PC-9 (cell line): ENCODE measurements around the gene SRGN. TPM values are rescaled to one million over a fixed set of nuclear protein-coding genes. Genes with fewer than 3 reads are reported as not detected.

Experiments
- BruUV-seq: library from RNA; stranded (reverse); fragments of 400-500 nt; replicated peaks from 2 replicates; lab custom pipeline; 2021; lab: Mats Ljungman, UMichigan
- CTCF ChIA-PET: fragments of 300-600 bp; sonication (Branson Sonifier 250); formaldehyde crosslinking; loops from one replicate; lab custom pipeline; 2022; ENCODE audit warnings: antibody characterized with exemption; lab: Charles Lee
- POLR2A ChIA-PET: fragments of 300-600 bp; sonication (Branson Sonifier 250); formaldehyde crosslinking; loops from one replicate; lab custom pipeline; 2022; ENCODE audit warnings: antibody characterized with exemption; ENCODE audit not compliant: unreplicated experiment; lab: Charles Lee
- DNase-seq, 2 experiments: peaks; one replicate each; pipeline versions ENCODE4 v3.0.0 to v3.0.0-alpha.2; 2015 to 2022; ENCODE audit warnings: mixed read lengths in 1 of 2
- H2AFZ ChIP-seq: fragments of 200-600 bp; sonication (generic); 2 replicates; pipeline ENCODE4 v1.8.1; 2017; ENCODE audit warnings: antibody characterized with exemption
- H3F3A ChIP-seq: fragments of 200-600 bp; sonication (generic); 2 replicates; pipeline ENCODE4 v1.8.1; 2017; ENCODE audit warnings: antibody characterized with exemption, mild to moderate bottlenecking, low read depth; ENCODE audit not compliant: insufficient read depth
- H3K27ac ChIP-seq: fragments of 200-600 bp; sonication (generic); 2 replicates; pipeline ENCODE4 v1.6.1; 2016; ENCODE audit warnings: mixed run types
- H3K27me3 ChIP-seq: fragments of 200-600 bp; sonication (generic); 2 replicates; pipeline ENCODE4 v1.6.1; 2016; ENCODE audit warnings: low read depth, mixed run types; ENCODE audit not compliant: insufficient read depth
- H3K36me3 ChIP-seq: fragments of 200-600 bp; sonication (generic); 2 replicates; pipeline ENCODE4 v1.6.1; 2016; ENCODE audit warnings: low read depth, mixed run types
- H3K4me1 ChIP-seq: fragments of 200-600 bp; sonication (generic); replicated peaks from 2 replicates; pipeline ENCODE4 v1.6.1; 2016; ENCODE audit warnings: mixed run types; ENCODE audit not compliant: insufficient read depth
- H3K4me2 ChIP-seq: fragments of 200-600 bp; sonication (generic); 2 replicates; pipeline ENCODE4 v1.6.1; 2017; ENCODE audit warnings: mixed run types
- H3K4me3 ChIP-seq: fragments of 200-600 bp; sonication (generic); 2 replicates; pipeline ENCODE4 v1.6.1; 2016; ENCODE audit warnings: mixed run types
- H3K79me2 ChIP-seq: fragments of 200-600 bp; sonication (generic); 2 replicates; pipeline ENCODE4 v1.6.1; 2017; ENCODE audit warnings: low read depth, mixed run types
- H3K9me2 ChIP-seq: fragments of 200-600 bp; sonication (generic); 2 replicates; pipeline ENCODE4 v1.8.1; 2017; ENCODE audit warnings: mild to moderate bottlenecking; ENCODE audit not compliant: insufficient read depth
- H3K9me3 ChIP-seq: fragments of 200-600 bp; sonication (generic); 2 replicates; pipeline ENCODE4 v1.8.1; 2016; ENCODE audit warnings: low read depth; ENCODE audit not compliant: insufficient read depth
- H4K20me1 ChIP-seq: fragments of 200-600 bp; sonication (generic); 2 replicates; pipeline ENCODE4 v1.8.1; 2017; ENCODE audit not compliant: insufficient read depth
- CTCF ChIP-seq: fragments of 200-600 bp; sonication (generic); conservative IDR thresholded peaks from 2 replicates; pipeline ENCODE4 v1.6.1; 2017; ENCODE audit warnings: mixed run types, antibody characterized with exemption, mild to moderate bottlenecking, moderate library complexity
- EZH2 ChIP-seq: fragments of 200-600 bp; sonication (generic); IDR thresholded peaks from 2 replicates; pipeline ENCODE4 v1.8.0; 2017; ENCODE audit warnings: antibody characterized with exemption, low read depth
- intact Hi-C: fragments of 100-400 bp; cut with micrococcal nuclease; formaldehyde crosslinking; loops from one replicate; pipeline ENCODE4 v1.10.0; 2022; ENCODE audit not compliant: unreplicated experiment
- total RNA-seq: library from RNA; stranded (reverse); gene quantifications from 2 replicates; pipeline ENCODE4 v1.2.3, GENCODE V29; 2021

Gene SRGN
- total RNA-seq, 1 experiment from 2014 or later = 58.9 TPM

- DNase-seq = no peak
- H2AFZ ChIP-seq = no peak overlapping the region
- H3K27me3 ChIP-seq = no peaks in the 10 kb centered on the region
- no peaks in the 10 kb centered on the region for H4K20me1 ChIP-seq
- no peak for TF ChIP-seq CTCF
- no peak for TF ChIP-seq EZH2
- BruUV-seq = no TSS peak
- no peaks in the 10 kb centered on the region for H3K4me1 ChIP-seq
- H3K4me3 ChIP-seq = no peak overlapping the region
- H3K4me2 ChIP-seq = no peak overlapping the region
- ChIA-PET POLR2A (interaction anchor here (0.6 kb wide), 1 partner anchor 1565 kb away, joined by 7 read pairs; no protein-coding TSS in a partner anchor), CTCF (no interaction called here)
- no peaks in the 10 kb centered on the region for H3F3A ChIP-seq
- H3K27ac ChIP-seq = no peak overlapping the region
- intact Hi-C loops = no loop called here
- no peaks in the 10 kb centered on the region for H3K79me2 ChIP-seq
- H3K36me3 ChIP-seq = no peaks in the 10 kb centered on the region
- no peaks in the 10 kb centered on the region for H3K9me3 ChIP-seq
- 0 out of 2 replicates have a peak, but pooled peaks cover 3% of the 10 kb centered on the region for H3K9me2 ChIP-seq
Measured at GRCh38 chr10:69080226-69080625, 7.7 kb upstream of the SRGN start.

- CTCF ChIA-PET = no interaction called here
- intact Hi-C loops = no loop called here
- POLR2A ChIA-PET = no interaction called here
- H3K27ac ChIP-seq = no peak overlapping the region
- no peaks in the 10 kb centered on the region for H3F3A ChIP-seq
- 0 out of 2 replicates have a peak overlapping the region, but pooled peaks have one; percentile 42 for H2AFZ ChIP-seq
- H3K36me3 ChIP-seq = no peaks in the 10 kb centered on the region
- H3K4me3 ChIP-seq = no peak overlapping the region
- no TSS peak for BruUV-seq
- H3K4me2 ChIP-seq = no peak overlapping the region
- no peaks in the 10 kb centered on the region for H3K27me3 ChIP-seq
- no peaks in the 10 kb centered on the region for H3K9me2 ChIP-seq
- DNase-seq = no peak
- TF ChIP-seq CTCF (no peak), EZH2 (no peak)
- H3K4me1 ChIP-seq = no peaks in the 10 kb centered on the region
- H4K20me1 ChIP-seq = no peaks in the 10 kb centered on the region
- peaks cover 9% of the 10 kb centered on the region; the same call in 1 of the 2 replicates for H3K79me2 ChIP-seq
- H3K9me3 ChIP-seq = no peaks in the 10 kb centered on the region
Measured at GRCh38 chr10:69086001-69086509, 1.8 kb upstream of the SRGN start.

DNA sequence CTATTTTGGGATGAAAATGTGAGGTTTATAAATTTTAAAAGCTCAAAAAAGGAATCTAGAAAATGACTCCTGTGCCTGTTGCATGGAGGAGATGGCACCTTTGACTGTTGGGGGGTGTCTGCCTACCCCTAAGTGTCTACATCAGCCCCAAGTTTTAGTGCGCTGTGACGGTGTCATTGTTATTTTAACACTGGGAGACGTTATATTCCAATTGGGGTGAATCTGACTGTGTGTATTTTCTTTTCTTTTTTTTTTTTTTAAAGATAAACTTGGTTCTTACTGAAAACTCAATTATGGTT, 517 bp downstream of the SRGN start:
- ChIA-PET CTCF (interaction anchor here (0.6 to 0.7 kb wide), 2 partner anchors 8 to 132 kb away, joined by 3 read pairs; partner anchors contain the start of gene DDX21), POLR2A (interaction anchor here (0.5 to 0.9 kb wide), 3 partner anchors 61 to 758 kb away, joined by 3 to 12 read pairs (median 8); no protein-coding TSS in a partner anchor)
- no peak for DNase-seq
- TF ChIP-seq CTCF = no peak
- no peak for TF ChIP-seq EZH2
- no peaks in the 10 kb centered on the region for H3K27me3 ChIP-seq
- H3K4me3 ChIP-seq = peak overlapping the region; percentile 48; the same call in 1 of the 2 replicates
- no peaks in the 10 kb centered on the region for H3F3A ChIP-seq
- no peaks in the 10 kb centered on the region for H3K9me3 ChIP-seq
- H3K4me2 ChIP-seq = peak overlapping the region; percentile 53
- intact Hi-C loops = no loop called here
- H3K9me2 ChIP-seq = no peaks in the 10 kb centered on the region
- BruUV-seq = TSS peak; percentile 83
- H4K20me1 ChIP-seq = no peaks in the 10 kb centered on the region
- H3K36me3 ChIP-seq = no peaks in the 10 kb centered on the region
- H2AFZ ChIP-seq = no peak overlapping the region; the same call in 1 of the 2 replicates
- peaks cover 7% of the 10 kb centered on the region; the same call in 1 of the 2 replicates for H3K4me1 ChIP-seq
- H3K27ac ChIP-seq = peak overlapping the region; percentile 59
- H3K79me2 ChIP-seq = peaks cover 9% of the 10 kb centered on the region; the same call in 1 of the 2 replicates
